HT1080 (cell line): ENCODE data around the gene GALNT2. TPM values are rescaled to one million over a fixed set of nuclear protein-coding genes. Genes with fewer than 3 reads are reported as not detected.

Source experiments
- DNase-seq: peaks from one replicate; pipeline ENCODE4 v3.0.0-alpha.2; 2015; ENCODE audit warnings: low read depth
- total RNA-seq: library from RNA; depleted of rRNA; stranded (reverse); fragments of >200 nt; shearing (Covaris generic); gene quantifications from 2 replicates; pipeline ENCODE4 v1.2.3, GENCODE V29; 2014

Gene GALNT2
- total RNA-seq, 1 experiment from 2014 or later, result 67.0 TPM

DNA sequence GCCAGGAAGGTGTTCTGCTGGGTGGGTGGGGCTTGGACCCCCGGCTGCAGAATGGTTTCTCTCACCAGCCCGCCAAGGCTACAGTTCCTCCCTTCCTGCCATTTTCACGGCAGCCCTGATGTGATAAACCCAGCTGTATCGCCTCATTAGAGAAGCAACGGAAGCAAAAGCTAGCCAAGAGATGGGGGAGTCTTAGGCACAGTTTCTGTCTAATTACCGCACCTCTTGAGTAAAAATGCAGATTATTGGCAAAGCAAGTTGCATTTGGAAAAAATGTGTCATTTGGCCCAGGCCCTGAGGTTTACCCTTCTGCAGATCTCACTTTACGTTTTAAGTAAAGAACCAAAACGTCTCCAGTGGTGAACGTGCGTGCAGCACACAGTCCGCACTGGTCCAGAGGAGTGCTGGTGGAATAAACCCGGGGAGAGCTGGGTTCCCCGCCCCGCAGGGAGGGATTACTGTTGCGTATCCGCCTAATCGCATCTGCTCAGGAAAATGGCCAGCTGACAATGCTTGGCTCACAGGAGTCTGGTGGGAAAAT is 109.9 kb downstream of the GALNT2 start:
- DNase-seq, result no peak

DNA sequence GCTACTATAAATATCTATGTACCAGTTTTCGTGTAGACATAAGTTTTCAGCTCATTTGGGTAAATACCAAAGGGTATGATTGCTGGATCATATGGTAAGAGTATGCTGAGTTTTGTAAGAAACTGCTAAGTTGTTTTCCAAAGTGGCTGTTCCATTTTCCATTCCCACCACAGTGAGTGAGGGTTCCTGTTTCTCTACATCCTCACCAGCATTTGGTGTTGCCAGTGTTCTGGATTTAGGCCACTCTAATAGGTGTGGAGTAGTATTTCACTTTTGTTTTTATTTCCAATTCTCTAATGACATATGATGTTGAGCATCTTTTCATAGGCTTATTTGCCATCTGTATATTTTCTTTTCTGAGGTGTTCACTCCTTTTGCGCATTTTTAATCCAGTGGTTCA is 112.2 kb downstream of the GALNT2 start:
- no peak for DNase-seq

DNA sequence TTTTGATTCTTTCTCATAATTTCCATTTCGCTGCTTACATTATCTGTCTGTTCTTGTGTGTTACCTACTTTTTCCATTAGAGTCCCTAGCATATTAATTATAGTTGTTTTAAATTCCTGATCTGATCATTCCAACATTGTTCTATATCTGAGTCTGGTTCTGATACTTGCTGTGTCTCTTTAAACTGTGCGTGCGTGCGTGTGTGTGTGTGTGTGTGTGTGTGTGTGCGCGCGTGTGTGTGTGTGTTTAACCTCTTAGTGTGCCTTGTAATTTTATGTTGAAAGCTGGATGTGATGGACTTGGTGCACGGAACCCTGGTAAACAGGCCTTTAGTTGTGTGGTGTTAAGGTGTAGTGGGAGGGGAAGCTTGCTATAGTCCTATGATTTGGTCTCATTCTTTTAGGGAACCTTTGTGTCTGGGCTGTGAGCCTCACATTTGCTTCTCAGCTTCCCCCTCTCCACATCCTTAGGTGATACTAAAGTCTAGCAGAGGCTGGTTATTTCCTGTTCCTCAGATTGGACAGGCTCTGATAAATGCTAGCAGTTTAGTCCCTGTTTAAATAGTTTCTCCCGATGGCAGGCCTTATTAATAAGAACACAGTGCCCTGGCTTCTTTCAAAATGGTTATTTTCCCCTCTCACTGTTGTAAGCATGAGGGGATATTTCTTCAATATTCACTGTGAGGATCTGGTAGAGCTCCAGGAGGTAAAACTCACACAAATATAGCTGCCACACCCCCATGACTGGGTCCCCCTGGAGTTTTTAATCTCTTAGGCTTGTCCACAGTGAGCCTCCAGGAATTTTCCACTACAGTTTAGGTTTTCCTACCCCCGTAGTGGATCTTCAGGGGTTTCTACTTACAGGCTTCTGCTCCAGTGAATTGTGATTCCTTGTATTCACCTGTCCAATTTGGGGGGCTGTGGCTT is 118.3 kb downstream of the GALNT2 start:
- DNase-seq, result no peak

DNA sequence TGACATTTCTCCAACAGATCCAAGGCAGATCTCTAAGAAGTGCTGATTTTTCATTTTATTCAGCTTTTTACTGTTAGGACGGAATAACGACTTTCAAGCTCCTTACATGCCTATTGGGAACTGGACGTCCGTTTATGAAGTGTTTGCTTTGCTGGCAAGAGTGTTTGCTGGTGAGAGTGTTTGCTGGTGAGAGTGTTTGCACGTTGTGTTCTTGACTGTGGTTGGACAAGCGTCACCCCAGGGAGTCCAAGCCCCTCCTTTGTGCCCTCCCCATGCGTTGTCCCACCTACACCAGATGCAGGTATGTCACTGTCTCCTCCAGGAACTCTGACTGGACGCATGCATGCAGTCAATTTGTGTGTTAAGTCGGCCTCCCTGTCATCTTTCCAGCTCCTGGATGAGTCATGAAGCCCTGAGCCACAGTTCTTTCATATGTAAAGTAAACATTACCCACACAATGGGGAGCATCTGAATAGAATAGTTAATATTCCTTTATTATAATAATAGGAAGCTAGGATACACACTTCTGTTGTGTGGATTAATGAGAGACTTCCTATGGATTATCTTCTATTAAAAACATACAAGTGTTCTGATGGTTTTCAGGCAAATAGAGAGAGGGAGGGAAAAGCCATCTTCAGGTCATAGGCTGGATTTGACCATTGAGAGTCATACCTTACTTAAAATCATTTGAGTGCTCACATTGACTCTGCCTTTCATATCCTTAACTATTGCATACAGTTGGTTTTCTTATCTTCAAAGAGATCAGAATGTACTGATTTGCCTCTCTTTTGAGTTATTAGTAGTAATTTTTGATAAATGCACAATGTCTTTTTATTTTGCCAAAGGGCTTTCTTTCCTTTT is 119.2 kb downstream of the GALNT2 start:
- DNase-seq, result peak; percentile 81

DNA sequence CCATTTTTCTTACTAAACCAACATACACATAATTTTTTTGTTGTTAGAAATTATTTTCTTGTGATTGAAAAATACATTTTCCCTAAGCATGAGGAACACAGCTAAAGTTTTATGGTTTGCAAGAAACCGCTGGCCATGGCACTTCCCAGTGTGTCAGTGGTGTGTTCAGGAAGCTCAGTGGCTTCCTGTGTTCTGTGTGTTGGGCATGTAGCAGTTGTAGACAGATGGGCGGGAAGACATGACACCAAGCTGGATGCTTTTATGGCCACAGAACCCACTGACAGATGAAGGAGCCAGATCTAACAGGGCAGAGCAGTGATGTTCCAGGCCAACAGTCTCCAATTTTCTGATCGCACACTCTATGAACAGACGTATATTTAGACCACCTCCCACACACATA is 119.8 kb downstream of the GALNT2 start:
- DNase-seq, result no peak

DNA sequence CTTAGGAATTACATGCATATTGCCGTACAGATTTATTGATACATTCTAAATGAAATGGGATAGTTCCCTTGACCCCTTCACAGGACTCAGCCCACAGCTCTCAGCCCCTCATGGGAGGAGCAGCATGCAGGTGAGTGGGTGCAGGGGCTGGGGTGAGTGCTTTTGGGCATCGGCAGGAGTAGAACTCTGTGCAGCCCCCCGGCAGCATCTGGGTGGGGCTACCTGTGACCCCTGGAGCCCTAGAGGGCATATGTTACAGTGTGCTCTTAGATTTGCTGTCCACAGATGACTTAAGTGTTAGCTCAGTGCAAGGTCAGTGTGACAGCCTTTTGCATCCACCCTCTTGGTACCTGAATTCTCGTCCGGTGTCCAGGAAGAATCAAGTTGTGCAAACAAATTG is 120.3 kb downstream of the GALNT2 start:
- DNase-seq, result no peak

DNA sequence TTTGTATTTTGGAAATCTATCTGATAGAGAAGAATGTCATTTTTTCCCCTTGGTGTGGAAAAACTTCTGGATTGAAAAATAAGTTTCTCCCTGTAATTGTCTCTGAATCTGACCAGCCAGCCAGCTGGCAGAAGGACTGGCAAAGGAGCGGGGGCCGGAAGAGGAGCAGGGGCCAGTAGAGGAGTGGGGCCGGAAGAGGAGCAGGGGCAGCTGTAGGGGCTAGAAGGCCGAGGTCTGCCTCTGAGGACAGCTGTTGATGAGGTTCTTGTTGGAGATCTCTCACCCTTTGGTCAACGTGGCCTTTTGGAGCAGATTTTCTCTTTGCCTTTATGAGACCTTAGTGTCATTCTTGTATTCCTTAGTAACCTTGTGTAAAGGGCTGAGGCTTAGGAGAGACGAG is 121.8 kb downstream of the GALNT2 start:
- no peak for DNase-seq

DNA sequence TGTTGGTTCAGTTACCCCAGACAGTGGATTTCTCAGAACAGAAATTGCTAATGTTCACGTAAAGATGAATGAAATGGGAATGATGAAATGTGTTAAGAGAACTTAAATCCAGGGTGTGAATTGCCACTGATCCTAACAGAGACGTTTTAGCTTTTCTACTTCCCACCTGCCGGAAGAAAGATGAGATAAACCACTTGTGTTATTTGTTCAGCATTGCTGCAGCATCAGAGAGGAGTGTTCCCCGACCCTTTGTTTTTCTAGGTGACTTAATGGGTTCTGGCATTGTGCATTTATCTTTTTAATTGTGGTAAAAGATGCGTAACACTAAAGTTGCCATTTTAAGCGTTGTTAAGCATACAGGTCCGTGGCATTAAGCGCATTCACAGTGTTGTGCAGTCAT is 122.3 kb downstream of the GALNT2 start:
- DNase-seq, result no peak

DNA sequence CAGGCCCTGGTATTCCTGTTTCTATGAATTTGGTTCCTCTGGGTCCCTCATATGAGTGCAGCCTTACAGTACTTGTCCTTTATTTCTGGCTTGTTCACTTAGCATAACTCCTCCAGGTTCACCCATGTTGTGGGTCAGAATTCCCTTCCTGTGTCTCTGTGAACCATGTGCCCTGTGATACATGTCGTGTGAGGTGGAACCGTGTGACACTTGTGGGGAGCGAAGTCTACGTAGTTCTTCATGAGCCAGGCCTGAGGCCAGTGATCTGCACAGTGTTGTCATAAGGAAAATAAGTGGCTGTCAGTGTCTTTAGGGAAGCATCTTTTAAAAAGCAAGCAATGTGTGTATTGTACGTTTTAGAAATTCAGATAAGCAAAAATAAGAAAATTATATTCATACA is 122.8 kb downstream of the GALNT2 start:
- no peak for DNase-seq

DNA sequence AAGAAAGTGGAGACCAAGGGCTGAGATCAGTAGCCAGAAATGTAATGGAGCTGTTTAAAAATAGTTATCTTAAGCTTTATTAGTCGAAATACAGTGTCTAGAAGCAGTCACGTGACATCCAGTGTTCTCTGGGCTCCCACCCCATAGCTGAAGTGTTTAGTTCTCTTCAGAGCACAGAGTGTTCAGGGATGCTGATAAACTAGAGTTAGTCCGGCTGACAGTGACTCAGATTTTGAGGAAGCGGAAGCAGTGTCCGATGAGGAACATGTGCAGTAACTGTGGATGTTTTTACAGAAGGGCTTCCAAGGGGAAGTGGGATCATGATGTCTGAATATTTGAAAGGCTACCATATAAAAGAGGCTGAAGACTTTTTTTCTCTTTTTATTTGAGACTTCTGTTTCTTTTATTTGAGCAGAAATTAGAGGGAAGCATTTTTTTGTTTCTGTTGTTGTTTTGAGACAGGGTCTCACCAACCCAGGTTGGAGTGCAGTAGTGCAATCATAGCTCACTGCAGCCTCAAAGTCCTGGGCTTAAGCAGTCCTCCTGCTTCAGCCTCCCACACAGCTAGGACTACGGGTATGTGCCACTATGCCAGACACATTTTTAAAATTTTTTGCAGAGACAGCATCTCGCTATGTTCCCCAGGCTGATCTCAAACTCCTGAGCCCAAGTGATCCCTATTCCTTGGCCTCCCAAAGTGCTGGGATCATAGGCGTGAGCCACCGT is 124.2 kb downstream of the GALNT2 start:
- DNase-seq, result peak; percentile 8

DNA sequence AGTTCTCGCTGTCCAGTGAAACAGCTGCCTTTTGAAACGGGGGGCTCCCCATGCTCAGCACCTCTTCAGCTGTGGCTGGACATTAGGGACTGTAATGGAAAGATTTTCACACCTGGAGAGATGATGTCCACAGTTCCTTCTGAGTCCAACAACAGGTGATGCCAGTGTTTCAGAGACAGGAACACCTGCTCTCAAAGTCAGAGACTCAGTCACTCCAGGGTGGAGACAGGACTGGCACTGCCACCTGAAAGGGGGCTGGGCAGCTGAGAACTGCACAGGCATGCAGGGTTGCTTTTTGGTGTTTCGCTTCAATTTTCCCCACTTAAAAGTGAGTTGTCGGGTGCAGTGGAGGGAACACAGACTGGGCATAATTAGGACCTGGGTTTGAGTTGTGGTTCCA is 124.8 kb downstream of the GALNT2 start:
- no peak for DNase-seq

DNA sequence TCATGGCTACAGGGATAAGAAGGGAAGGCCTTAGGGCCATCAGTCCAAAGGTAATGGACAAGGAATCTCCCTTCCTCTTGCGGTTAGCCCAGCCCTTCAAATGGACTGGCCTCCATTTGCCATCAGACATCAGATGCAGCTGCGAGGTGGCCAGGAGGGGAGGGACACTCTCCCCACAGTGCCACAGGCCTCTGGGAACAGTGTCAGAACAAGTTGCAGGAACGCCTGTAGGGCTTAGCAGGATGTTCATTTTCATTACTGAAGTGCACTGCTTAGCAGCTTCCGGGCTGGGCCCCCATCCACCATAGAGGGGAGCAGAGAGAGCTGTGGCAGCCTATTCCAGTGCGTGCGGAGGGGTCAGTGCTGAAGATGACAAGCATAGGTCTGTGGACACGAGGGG is 127.5 kb downstream of the GALNT2 start:
- DNase-seq, result no peak

DNA sequence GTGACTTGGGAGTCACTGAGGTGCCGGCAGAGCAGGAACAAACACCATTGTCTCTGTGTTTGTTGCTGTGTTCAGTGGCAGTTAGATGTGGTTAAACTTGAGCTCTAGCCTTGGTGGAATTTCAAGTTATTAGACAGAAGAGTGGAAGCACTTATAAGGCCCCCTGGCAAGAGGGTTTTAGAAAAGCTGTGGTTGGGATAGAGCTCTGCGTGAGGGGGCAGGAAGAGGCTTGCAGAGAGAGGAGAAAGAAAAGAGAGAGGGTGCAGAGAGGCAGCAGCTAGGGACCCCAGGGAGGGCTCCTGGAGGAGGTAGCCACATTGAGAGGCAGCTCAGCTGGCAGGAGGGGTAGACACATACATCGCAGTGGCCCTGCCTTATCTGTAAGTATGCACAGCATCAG is 128.2 kb downstream of the GALNT2 start:
- no peak for DNase-seq

DNA sequence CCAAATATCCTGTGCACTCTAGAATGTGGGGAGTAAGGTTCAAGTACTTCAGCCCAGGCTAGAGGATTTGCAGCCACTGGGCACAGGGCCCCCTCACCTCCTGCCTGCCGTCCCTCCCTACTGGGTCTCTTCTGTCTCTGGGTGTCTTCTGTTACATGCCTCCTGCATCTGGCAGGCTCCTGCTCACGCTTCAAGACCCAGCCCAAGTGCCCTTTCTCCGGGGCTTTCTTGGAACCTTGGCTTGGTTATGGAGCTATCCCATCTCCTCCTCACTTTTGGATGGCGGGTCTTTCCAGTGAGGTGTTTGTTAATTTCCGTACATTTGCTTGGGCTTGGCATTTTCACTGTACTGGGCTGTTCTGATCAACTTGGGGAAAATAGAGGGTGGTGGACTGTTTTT is 129.0 kb downstream of the GALNT2 start:
- DNase-seq, result no peak

DNA sequence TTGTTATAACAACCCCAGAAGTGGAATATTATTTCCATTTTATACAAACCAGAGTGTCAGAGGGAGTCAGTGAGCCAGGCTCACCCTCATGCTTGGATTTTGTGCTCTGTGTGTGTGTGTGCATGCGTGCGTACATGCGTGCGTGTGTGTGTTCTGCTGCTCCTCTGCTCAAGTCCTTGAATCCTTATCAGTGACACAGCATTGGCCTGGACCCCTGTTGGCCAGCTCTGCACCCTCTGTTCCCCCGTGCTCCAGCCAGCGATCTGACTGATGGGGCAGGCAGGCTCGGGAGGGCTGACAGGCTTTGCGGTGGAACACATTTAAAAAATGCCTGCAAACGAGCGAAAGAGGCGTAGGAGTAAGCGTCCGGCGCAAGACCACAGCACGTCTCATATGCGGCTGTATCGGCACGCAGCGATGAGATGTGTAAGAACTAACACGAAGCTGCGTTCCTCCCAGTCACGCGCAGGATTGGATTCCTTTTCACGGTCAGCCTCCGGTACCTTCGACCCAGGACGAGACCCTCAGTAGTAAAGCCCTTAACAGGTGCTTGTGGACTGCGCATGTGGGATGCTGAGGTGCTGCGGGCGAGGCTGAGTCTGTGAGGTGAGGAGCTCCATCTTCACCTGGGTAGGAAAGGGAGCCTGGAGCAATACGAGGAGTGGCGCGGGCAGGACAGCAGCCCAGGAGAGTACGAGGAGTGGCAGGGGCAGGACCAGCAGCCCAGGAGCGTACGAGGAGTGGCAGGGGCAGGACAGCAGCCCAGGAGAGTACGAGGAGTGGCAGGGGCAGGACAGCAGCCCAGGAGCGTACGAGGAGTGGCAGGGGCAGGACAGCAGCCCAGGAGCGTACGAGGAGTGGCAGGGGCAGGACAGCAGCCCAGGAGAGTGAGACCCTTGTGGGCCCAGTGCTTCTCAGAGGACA is 130.9 kb downstream of the GALNT2 start:
- DNase-seq, result no peak

DNA sequence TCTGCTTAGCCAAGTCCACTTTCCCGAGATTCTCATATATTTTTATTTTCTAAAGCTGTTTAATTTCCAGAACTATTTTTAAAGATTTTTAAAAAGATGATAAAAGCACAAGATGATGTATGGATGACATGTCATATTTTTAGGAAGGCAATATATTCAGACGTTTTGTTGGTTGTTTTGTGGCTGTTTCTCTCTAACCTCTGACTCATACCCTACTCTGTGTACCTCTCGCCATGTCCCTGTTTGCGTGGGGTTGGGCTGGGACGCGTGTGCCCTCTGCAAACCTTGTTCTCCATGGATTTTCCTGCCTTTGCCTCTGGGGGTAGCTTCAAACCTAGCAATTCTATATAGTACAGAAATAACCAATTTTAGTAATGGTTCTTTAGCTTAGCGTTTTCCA is 132.0 kb downstream of the GALNT2 start:
- DNase-seq, result no peak

DNA sequence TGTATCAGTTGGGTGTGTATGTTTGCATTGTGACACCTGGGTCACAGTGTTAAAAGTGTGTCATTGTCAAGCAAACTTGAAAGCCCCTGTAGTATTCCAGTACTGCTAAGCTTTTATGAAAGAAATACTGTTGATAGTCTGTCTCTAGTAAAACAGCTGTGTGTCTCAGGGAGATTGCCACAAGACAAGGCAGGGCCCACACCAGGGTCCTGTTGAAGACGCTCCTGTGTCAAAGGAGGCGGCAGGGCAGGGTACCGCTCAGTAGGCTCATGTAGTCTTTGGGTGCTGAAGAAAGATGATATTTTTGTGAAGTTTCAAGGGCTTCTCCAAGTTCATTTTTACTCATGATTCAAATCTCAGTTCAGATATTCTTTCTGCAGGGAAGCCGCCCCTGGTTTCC is 132.5 kb downstream of the GALNT2 start:
- DNase-seq, result no peak

DNA sequence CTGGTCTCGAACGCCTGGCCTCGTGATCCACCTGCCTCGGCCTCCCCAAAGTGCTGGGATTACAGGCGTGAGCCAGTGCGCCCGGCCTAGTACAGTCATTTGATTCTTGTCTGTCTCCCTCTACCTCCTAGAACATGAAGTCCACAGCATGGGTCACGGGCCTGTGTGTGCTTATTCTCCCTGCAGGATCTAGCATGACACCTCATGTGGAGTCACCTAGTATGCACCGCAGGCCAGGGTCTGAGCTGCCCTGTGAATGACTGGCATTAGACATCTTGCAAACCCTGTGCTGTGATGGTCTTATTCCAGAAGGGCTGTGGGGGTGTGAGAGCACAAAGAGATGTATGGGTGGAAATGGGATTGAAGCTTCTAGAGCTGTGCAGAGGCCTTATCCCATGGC is 133.2 kb downstream of the GALNT2 start:
- DNase-seq, result no peak

DNA sequence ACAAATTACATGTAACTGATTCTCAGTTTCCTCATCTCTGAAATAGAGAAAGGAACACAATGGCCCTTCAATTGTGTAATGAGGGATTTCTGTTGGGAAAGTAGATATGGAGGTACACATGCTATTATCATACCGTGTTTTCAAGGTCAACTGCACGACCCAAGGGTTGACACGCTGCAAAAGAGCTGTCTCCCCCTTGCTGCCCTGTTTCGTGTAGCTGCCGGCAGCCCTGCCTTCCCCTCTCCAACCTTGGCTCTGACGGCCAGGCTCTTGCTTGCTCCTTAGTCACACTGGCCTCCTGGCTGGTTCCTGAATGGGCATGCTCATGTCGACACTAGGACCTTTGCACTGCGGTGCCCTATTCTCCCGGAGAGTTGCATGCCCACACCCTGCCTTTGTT is 134.4 kb downstream of the GALNT2 start:
- no peak for DNase-seq

DNA sequence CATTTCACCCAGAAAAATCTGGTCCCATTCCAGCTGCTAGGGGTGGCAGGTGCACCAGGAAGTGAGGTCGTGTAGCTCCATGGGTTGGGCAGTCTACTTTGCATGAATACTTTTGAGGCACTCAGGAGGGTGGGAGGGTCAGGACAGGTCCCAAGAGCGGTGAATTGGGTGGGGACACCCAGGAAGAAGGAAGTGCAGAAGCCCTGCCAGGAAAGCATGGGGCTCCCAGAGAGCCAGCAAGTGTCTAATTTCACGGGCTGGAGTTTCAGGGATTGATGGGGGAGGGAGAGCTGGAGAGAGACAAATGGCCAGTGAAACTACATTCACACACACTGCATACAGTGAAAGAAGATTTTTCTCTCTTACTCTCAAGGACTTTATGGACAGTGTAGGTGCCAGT is 137.8 kb downstream of the GALNT2 start:
- DNase-seq, result no peak
